ENCODE data around the gene CRABP1.

DNA sequence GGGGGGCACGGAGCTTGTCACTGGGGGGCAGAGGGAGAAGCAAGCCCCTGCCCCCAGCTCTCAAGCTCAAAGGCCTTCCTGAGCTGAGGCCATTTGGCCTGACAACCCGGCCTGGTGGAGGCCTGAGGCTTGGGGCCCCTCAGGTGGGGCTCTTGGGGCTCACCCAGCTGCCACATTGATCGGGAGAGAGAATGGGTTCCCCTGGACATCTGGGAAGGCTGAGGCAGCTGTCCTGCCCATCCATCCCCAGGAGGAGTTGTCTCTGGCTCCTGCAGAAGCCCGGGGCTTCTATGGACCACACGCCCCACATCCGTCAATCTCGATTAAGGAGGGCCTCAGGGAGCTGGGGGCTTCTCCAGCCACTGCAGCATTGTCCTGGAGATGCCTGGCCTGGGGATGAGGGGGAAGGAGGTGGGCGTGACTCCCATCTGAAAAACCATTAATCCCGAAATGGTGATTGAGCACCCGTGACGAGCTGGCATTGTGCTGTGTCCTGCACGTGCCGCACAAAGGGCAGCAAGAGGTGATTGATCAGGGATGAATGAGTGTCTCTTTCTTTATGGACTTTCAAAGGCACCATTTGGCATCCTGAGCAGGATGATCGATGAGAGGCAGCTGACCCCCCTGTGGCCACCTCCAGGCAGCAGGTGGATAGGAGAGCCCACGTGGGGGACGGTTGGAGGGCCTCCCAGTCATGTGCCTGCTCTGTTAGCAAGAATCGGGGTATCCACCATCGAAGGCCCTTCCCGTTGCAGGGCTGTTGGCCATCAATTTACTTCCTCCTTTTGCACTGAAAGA, 17.2 kb upstream of the CRABP1 start:
- TF ChIP-seq POLR2AphosphoS5 (IDR thresholded peaks at IDR 0.05; ENCODE audit: low read depth, low read length) (no peak), TAF1 (IDR thresholded peaks at IDR 0.05; ENCODE audit: borderline replicate concordance, insufficient read depth, low read length) (peak; percentile 2; the same call in 1 of the 2 replicates)
- TF ChIP-seq, protein P1, sequence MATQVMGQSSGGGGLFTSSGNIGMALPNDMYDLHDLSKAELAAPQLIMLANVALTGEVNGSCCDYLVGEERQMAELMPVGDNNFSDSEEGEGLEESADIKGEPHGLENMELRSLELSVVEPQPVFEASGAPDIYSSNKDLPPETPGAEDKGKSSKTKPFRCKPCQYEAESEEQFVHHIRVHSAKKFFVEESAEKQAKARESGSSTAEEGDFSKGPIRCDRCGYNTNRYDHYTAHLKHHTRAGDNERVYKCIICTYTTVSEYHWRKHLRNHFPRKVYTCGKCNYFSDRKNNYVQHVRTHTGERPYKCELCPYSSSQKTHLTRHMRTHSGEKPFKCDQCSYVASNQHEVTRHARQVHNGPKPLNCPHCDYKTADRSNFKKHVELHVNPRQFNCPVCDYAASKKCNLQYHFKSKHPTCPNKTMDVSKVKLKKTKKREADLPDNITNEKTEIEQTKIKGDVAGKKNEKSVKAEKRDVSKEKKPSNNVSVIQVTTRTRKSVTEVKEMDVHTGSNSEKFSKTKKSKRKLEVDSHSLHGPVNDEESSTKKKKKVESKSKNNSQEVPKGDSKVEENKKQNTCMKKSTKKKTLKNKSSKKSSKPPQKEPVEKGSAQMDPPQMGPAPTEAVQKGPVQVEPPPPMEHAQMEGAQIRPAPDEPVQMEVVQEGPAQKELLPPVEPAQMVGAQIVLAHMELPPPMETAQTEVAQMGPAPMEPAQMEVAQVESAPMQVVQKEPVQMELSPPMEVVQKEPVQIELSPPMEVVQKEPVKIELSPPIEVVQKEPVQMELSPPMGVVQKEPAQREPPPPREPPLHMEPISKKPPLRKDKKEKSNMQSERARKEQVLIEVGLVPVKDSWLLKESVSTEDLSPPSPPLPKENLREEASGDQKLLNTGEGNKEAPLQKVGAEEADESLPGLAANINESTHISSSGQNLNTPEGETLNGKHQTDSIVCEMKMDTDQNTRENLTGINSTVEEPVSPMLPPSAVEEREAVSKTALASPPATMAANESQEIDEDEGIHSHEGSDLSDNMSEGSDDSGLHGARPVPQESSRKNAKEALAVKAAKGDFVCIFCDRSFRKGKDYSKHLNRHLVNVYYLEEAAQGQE (IDR thresholded peaks at IDR 0.05; ENCODE audit: insufficient read depth in 1 of 2, low read depth in 2 of 2, low read length in 2 of 2), result no peak
